ENCODE results near the gene PRRG3.

PRRG3 gene

DNA sequence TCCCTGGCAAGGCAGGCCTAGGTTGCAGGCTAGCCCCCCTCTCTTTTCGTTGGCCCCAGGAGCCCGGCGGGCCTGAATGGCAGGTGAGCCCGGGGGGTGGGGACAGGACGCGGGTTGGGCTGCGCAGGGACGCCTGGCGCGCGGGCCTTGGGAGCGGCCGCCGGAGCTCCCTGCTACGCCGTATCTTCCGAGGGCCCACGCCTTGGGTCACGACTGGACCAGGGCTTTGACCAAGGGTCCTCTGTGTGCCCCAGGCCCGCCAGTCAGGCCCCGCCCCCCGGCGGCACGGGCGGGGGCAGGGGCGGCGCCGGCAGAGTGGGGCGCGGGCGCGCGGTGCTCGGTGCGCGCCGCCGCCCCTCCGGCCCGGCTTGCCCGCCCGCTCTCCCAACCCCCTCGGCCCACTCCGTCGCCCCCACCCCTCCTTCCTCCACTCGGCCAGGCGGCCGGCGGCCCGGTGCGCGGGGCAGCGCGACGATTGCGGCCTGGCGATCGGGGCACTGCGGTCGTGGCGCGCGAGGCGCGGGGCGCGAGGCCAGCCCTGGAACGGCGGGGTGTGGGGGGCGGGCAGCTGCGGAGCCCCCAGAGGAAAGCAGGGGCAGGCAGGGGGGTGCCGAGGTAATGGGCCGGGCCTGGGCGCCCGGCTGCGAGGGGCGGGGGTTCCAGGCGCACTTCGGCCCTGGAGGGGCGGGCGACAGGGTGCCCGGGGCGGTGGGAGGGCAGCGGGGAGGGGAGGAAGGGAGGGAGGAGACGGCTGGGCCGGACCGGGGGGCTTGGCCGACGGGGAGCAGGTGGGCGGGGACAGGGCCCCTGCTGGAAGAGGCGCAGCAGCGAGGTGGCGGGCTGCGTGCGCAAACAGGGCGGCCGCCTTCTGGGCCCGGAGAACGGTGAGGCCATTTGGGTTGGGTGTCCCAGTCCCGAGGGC, at the start of gene PRRG3:
TSS of gene PRRG3 (plus strand) at position 798 of the 922 bp plus-strand sequence. CDS start 3,357 bp downstream, outside the sequence.
- in situ Hi-C loops (cut with MboI; ENCODE audit: low sequenced_read_pairs) = loop anchor here (25.0 kb wide), 1 partner anchor 533 kb away; no protein-coding TSS in a partner anchor

DNA sequence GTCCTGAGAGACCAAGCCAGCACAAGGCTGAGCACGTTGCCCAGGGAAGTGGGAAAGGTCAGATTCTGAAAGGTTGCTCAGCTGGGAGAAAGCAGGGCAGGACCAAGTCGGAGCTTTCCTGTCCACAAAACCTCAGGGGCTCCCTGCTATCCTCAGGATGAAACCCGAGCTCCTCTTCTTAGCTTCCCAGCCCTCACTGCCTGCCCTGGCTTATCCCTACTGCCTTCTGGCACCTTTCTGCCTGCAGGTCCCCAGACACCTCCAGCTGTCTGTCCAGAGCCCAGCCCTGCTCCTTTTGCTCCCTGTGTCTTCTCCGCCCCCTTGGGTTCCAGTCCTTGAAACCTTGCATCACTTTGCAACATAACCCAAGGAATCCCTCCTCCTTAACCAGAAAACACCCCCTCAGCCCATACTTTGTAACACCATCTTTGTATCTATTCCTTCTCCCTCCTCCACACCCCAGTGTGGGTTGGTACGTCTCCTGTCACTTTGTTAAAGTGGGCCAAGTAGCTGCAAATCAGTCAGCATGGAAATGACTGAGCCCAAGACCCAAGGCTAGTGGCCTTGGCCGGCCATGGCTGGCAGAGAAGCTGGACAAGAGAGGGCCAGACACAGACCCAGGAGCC, 20.0 kb upstream of the PRRG3 start:
- in situ Hi-C loops (cut with MboI; ENCODE audit: low sequenced_read_pairs) = loop anchor here (25.0 kb wide), 1 partner anchor 513 kb away; no protein-coding TSS in a partner anchor

DNA sequence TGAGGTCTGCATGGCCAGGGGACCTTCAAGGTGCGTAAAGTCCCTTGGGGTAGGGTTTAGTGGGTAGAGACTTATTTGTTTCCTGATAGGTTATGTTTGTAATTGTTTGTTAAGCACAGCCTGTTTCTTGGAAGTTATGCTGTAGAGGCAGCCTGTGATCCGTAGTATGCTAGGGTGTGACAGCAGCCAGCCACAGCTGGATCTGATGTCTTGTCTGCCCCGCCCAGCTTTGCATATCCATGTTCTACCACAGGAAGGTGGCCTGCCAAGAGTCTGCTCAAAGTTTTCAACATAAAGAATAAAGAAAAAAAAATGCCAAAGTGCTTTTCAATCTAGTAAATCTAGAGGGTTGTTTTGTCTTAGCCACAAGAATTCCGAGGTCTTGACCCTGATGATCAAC, 19.1 kb upstream of the PRRG3 start:
- in situ Hi-C loops (cut with MboI; ENCODE audit: low sequenced_read_pairs) = loop anchor here (25.0 kb wide), 1 partner anchor 514 kb away; no protein-coding TSS in a partner anchor

DNA sequence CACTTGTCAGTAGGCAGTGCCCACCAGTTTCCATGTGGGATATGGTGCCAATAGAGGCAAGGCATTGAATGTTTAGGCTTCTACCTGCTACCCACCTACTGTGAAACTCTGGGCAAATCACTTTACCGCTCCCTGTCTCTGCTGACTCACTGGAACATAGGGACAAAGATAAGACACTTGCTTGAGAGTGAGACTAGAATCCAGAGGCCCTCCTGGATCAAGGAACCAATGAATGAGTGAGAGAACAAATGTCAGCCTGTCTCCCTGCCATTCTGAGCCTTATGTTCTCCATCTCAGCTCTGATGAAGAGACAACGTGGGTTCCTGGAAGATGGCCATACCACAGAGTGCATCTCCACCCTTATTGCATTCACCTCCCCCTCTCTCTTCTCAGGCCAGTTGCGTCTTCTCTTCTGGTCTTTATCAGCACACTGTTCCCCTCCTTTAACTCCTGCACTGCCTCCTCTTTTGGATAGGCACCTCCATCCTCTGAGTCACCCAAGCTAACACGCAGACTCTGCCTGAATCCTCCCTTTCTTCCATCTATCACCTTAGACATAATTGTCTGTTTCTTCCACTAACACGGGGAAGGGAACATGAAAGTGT, 15.4 kb upstream of the PRRG3 start:
- in situ Hi-C loops (cut with MboI; ENCODE audit: low sequenced_read_pairs) = loop anchor here (25.0 kb wide), 1 partner anchor 518 kb away; no protein-coding TSS in a partner anchor

DNA sequence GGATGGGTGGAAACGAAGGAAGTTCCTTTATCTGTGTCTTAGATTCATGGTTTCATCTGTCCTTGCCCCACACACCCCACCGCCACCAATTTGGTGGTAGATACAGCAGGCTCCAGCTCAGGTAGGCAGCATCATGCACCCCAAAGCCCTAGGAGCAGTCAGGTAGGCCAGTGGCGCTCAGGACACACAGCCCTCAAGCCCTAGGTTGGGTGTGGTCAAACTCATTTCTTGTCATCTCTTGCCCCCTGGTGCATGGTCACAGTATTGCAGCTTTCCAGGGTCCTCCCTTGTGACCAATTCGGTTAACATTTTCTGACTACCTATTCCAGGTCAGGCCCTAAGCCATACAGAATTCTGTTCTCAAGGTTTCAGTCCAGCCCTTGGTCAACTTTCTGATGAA, 14.5 kb upstream of the PRRG3 start:
- in situ Hi-C loops (cut with MboI; ENCODE audit: low sequenced_read_pairs) = loop anchor here (25.0 kb wide), 1 partner anchor 519 kb away; no protein-coding TSS in a partner anchor

DNA sequence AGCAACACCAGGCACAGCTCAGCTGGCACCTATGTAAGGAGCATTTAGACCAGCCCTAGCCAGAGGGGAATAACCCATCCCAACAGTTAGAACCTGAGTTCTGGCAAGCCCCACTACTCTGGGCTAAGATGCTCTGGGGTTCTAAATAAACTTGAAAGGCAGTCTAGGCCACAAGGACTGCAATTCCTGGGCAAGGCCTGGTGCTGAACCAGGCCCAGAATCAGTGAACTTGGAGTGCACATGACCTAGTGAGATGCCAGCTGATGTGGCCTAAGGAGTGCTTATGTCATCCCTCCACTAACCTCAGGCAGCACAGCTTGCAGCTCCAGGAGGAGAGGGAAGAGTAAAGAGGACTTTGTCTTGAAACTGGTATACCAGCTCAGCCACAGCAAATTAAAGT, 7.6 kb upstream of the PRRG3 start:
- in situ Hi-C loops (cut with MboI; ENCODE audit: low sequenced_read_pairs) = loop anchor here (25.0 kb wide), 1 partner anchor 525 kb away; no protein-coding TSS in a partner anchor

DNA sequence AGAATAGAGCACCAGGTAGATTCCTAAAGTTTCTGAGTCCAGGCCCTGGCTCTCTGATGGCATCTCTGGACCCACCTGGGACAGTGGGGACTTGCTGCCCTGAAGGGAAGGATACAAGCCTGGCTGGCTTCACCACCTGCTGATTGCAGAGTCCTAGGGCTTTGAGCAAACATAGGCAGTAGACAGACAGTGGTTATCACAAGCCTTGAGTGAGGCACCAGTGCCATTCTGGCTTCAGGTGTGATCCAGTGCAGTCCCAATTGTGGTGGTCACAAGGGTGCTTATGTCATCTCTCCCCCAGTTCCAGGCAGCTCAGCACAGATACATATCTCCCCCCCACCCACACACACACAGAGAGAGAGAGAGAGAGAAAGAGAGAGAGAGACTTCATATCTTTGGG, 6.6 kb upstream of the PRRG3 start:
- in situ Hi-C loops (cut with MboI; ENCODE audit: low sequenced_read_pairs) = loop anchor here (25.0 kb wide), 1 partner anchor 526 kb away; no protein-coding TSS in a partner anchor

DNA sequence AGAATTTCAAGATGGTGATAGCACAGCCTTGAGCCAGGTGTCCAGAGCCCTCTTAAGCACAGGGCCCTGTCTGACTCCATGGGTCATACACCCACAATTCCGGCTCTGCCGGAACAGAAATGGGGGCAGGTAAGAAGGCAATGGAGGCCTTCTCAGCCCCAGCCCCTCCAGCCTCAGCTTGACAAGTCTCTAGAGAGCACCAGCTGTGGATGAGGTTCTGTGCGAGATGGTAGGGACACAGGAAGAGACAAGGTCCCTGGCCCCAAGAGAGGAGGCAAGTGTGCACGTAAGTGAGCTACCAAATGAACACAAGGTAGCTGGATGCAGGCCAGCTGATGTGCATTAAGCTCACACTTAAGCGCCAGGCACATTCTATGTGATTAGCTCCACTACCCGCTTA, 2.4 kb upstream of the PRRG3 start:
- in situ Hi-C loops (cut with MboI; ENCODE audit: low sequenced_read_pairs) = loop anchor here (25.0 kb wide), 1 partner anchor 531 kb away; no protein-coding TSS in a partner anchor

DNA sequence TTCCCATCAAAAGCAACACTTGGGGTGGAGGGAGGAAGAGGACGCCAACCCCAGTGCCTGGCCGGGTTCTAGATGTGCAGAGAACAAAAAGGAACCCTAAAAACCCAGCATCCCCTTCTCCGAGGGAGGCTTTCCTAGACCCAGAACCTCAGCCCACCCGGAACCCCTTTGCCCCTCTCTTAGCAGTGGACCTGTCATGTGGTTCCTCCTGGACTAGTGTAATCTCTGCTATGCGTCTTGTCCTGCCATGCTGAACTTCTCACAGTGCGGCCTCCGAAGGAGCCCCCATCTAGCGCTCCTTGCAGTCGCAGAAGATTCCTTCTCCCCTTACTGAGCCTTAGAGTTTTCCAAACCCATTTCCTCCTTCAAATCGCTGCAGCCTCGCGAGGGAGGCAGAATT, 1.1 kb upstream of the PRRG3 start:
- in situ Hi-C loops (cut with MboI; ENCODE audit: low sequenced_read_pairs) = loop anchor here (25.0 kb wide), 1 partner anchor 532 kb away; no protein-coding TSS in a partner anchor

DNA sequence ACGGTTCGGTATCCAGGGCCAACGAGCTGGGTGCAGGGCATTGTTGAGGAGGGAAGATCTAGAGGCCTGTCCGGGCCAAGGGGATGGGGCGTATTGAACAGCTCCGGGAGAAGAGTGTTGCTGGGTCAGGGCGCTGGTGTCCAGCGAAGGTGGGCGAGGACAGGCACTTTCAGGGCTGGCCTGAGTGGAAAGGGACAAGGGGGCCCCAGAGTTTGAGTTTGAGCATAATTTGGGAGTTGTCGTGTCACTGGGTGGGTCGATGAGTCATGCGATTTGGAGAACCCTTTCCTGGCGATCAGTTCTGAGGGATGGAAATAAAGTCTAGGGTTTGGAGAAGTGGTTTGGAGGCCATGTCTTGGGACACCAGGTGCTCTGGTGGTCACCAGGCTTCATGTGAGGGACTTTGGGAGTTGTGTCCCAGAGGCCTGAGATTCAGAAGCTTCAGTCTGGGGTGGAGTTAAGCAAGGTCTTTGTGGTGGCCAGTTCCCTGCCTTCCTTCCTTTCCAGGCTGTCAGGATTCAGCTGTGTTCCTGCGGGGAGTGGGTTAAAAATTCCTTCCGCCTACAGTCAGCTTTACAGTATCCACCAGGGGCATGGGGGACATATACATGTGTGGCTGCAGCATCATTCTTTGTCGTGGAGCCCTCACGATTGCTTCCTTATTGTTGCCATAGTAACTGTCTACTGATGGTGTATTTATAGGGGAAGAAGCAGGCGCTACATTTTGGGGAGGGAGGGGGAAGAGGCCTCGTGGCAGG, 504 bp downstream of the PRRG3 start:
- in situ Hi-C loops (cut with MboI; ENCODE audit: low sequenced_read_pairs) = loop anchor here (25.0 kb wide), 1 partner anchor 533 kb away; no protein-coding TSS in a partner anchor

DNA sequence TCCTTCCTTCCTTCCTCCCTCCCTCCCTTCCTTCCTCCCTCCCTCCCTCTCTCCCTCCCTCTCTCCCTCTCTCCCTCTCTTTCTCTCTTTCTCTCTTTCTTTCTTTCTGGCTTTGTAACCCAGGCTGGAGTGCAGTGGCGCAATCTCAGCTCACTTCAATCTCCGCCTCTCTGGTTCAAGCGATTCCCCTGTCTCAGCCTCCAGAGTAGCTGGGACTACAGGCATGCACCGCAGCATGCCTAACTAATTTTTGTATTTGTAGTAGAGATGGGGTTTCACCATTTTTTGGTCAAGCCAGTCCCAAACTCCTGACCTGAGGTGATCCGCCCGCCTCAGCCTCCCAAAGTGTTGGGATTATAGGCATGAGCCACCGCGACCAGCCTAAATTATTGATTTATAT, 1.8 kb downstream of the PRRG3 start:
- in situ Hi-C loops (cut with MboI; ENCODE audit: low sequenced_read_pairs) = loop anchor here (25.0 kb wide), 1 partner anchor 535 kb away; no protein-coding TSS in a partner anchor

DNA sequence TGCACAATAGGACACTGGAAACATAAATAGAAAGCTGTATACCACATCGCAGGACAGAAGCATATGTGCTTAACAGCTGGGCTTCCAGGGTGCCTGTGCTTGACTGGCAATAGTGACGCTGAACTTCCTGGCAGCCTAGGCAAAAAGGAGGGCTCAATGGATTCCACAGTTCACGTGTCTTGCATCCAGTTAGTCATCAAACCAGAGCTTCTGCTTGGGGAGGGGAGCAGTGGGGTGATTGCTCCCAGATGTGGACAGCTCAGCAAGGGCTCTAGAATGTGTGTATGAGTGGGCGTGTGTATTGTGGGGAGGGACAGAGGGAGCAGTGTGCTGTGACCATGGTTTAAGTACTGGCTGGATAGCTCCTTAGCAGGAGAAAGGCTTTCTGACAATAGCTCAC, 2.3 kb downstream of the PRRG3 start:
- in situ Hi-C loops (cut with MboI; ENCODE audit: low sequenced_read_pairs) = loop anchor here (25.0 kb wide), 1 partner anchor 535 kb away; no protein-coding TSS in a partner anchor

DNA sequence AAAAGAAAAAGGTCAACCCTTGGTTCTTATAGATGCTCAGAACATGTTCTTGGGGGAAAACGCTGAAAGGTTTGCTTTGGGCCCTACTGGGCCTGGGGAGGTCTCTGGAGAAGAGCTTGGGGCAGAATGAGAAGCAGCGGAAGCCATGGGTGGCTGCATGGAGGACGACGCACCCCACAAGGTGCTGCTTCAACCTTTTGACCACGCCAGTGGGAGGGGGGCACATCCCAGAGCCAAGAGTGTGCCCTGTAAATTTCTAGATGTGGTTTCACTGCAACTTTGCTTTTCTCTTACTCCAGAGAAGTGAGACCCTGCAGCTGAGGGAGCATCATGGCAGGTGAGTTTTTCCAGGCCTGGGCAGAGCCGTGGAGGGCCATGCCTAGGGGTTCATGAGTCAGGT, 3.2 kb downstream of the PRRG3 start:
- in situ Hi-C loops (cut with MboI; ENCODE audit: low sequenced_read_pairs) = loop anchor here (25.0 kb wide), 1 partner anchor 536 kb away; no protein-coding TSS in a partner anchor

DNA sequence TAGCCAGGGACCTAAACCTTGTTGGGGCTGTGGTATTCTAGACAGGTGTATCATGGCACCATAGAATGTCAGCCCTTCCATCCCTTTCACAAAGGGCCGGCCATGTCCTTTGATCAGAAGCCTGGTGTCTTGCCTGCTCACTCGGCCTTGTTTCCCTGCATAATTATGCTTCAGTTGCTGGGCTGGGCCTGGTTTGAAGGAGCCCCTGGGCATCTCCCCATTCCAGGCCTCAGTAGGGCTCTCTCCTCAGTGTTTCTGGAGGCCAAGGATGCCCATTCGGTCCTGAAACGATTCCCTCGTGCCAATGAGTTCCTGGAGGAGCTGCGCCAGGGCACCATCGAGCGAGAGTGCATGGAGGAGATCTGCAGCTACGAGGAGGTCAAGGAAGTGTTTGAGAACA, 4.5 kb downstream of the PRRG3 start:
- in situ Hi-C loops (cut with MboI; ENCODE audit: low sequenced_read_pairs) = loop anchor here (25.0 kb wide), 1 partner anchor 537 kb away; no protein-coding TSS in a partner anchor

DNA sequence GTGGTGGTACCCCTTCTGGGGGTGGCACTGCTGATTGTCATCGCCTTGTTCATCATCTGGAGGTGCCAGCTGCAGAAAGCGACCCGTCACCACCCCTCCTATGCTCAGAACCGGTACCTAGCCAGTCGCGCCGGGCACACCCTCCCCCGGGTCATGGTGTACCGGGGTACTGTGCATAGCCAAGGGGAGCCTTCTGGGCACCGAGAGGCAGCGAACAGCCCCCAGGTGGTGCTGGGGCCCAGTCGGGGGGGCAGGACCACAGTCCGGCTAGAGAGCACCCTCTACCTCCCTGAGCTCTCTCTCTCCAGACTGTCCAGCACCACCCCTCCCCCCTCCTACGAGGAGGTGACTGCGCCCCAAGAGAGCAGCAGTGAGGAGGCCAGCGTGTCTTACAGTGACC, 5.3 kb downstream of the PRRG3 start:
- in situ Hi-C loops (cut with MboI; ENCODE audit: low sequenced_read_pairs) = no loop called here

DNA sequence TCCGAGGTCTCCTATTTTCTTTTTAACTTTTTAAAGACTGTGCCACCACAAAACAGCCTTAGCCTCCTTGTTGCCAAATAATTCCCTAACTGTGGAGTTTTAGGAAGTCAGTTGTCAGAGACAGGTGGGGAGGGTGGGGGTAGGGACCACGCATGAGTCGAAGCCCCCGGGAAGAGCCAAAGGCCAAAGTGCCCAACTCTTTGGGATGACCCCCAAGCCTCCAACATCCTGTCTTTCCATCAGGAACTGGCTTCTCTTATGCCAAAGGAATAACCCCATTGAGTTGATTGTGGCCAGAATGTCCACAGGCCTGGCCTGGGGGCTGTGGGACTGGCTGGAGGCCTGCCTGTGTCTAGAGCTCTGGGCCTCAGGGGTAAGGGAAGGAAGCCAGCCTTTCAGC, 5.8 kb downstream of the PRRG3 start:
- in situ Hi-C loops (cut with MboI; ENCODE audit: low sequenced_read_pairs) = no loop called here

DNA sequence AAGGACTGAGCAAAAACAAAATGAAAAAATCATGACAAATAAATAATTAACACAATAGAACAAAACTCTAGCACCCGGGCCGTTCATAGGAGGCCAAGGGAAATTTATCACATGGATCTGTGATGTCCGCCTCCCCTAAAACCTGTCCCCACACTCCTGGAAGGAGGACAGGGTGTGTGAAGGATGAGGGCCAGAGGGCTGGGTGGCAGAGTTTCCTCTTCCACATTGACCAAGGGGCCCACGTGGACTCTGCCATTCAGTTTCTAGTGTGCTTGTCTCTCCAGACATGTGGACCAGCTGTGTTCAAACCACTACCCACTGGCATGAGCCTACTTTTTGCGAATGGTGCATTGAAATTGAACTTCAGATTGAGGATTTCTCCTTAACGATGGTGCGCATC, 6.3 kb downstream of the PRRG3 start:
- in situ Hi-C loops (cut with MboI; ENCODE audit: low sequenced_read_pairs) = no loop called here

DNA sequence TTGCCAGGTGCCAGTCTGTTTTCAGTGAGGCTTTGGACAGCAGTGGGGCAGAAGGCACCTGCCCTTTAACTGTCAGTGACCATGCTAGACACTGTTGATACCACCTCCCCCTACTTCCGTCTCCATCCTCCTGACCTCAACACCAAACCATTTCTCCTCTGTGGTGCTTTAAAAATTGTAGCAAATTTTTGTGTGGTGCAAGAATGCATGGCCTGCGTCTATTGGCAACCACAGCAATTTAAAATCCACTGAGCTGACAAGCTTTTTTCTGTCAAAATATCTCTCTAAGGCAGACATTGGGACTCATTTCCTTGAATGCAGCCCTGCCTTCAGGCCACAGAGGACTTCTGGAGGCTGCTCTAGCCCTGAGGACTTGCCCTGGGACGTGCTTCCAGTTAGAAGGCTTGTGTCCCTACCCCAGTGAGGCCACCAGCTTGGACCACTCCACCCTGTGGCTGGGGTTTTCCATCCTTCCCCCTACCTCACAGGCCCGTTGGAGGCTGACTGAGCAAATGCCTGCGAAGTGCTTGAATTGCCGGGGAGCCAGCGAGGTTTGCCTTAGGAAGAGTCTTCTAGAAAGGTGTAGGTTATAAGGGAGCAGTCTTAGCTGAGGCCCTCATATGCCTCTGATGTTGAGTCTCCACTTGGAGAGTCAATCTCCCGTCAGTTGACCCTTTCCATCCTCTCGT, 6.9 kb downstream of the PRRG3 start:
- in situ Hi-C loops (cut with MboI; ENCODE audit: low sequenced_read_pairs) = no loop called here

DNA sequence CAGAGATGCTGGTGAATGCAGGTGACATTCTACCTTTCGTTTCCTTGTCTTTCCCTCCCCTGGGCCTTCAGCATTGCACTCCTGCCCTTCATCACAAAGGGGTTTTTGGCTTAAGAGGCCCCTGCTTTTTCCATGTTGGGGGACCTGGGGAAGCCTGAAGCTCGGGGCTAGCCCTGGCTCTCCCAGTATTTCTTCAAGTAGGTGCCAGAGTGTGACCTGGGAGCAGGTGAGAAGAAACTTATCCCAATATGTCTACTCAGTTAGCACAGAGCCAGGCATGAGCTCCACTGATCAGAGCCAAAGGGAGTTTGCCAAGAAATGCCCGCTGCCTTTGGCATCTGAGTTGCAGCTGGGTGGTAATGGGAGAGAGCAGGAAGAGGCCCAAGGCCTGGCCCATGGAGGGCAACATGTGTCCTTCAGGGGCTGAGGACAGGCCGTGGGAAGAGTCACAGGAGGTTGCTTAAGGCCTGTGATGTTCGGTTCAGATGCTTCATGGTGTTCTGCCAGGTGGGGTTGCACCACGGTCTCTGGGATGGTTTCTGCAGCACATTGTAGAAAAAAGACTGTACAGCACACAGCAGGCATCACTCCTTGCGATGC, 7.6 kb downstream of the PRRG3 start:
- in situ Hi-C loops (cut with MboI; ENCODE audit: low sequenced_read_pairs) = no loop called here
